ENCODE measurements around the gene DNM2. TPM values are rescaled to one million over a fixed set of nuclear protein-coding genes. Genes with fewer than 3 reads are reported as not detected.

DNM2 gene
- total RNA-seq, 6 donors from 2014 or later = 238 to 744 (median 318) TPM

GRCh38 chr19:10823690-10824089 lies 105.8 kb downstream of the DNM2 start:
- H3K4me3 ChIP-seq = no peak overlapping the region
- H3K9me3 ChIP-seq = no peaks in the 10 kb centered on the region
- TF ChIP-seq POLR2AphosphoS5 (IDR thresholded peaks at IDR 0.05) (no peak), EP300 (IDR thresholded peaks at IDR 0.05) (no peak), CTCF (IDR thresholded peaks at IDR 0.05) (no peak), POLR2A (IDR thresholded peaks at IDR 0.05) (no peak)
- no peak overlapping the region for H3K27ac ChIP-seq
- 94 to 100% methylated on average over 4 to 9 of the region's 12 CpGs for WGBS, 2 donors
- no peaks in the 10 kb centered on the region for H3K4me1 ChIP-seq
- DNase-seq (peak in 1 of 2 donors; percentile 62), ATAC-seq (ENCODE audit: low FRiP score in 2 of 2) (no peak)
- H3K36me3 ChIP-seq = peaks cover 52 to 98% (median 87%) of the 10 kb centered on the region in 4 donors
- H3K27me3 ChIP-seq = no peaks in the 10 kb centered on the region

- ATAC-seq (ENCODE audit: low FRiP score in 2 of 2) = peak in 1 of 2 donors; percentile 47
- TF ChIP-seq EP300 (IDR thresholded peaks at IDR 0.05) = no peak
- no peak for TF ChIP-seq POLR2AphosphoS5 (IDR thresholded peaks at IDR 0.05)
- no peak for TF ChIP-seq POLR2A (IDR thresholded peaks at IDR 0.05)
- TF ChIP-seq CTCF (IDR thresholded peaks at IDR 0.05) = no peak
- WGBS, 2 donors = 80 to 91% methylated on average over 6 to 7 of the region's 7 CpGs
- H3K27me3 ChIP-seq = no peaks in the 10 kb centered on the region
- H3K9me3 ChIP-seq = no peaks in the 10 kb centered on the region
- H3K36me3 ChIP-seq = peaks cover 52 to 98% (median 87%) of the 10 kb centered on the region in 4 donors
- peak in 1 of 2 donors; percentile 26 for DNase-seq
- no peak overlapping the region for H3K27ac ChIP-seq
- H3K4me3 ChIP-seq = no peak overlapping the region
- H3K4me1 ChIP-seq = no peaks in the 10 kb centered on the region
Observed at GRCh38 chr19:10826231-10826630, 108.4 kb downstream of the DNM2 start.

- Histone ChIP-seq H3K4me3 (no peak overlapping the region), H3K27ac (no peak overlapping the region), H3K27me3 (no peaks in the 10 kb centered on the region), H3K9me3 (no peaks in the 10 kb centered on the region), H3K4me1 (no peaks in the 10 kb centered on the region), H3K36me3 (peaks cover 48 to 98% (median 87%) of the 10 kb centered on the region in 4 donors)
- no peak for TF ChIP-seq CTCF (IDR thresholded peaks at IDR 0.05)
- no peak for TF ChIP-seq EP300 (IDR thresholded peaks at IDR 0.05)
- no peak for TF ChIP-seq POLR2AphosphoS5 (IDR thresholded peaks at IDR 0.05)
- TF ChIP-seq POLR2A (IDR thresholded peaks at IDR 0.05) = no peak
- DNase-seq (no peak), ATAC-seq (ENCODE audit: low FRiP score in 2 of 2) (no peak)
- 88 to 95% methylated on average over 4 to 6 of the region's 6 CpGs for WGBS, 2 donors
Observed at GRCh38 chr19:10826846-10827245, 109.0 kb downstream of the DNM2 start.

- TF ChIP-seq CTCF (IDR thresholded peaks at IDR 0.05) = peak in 1 of 6 experiments; percentile 6
- no peak for TF ChIP-seq EP300 (IDR thresholded peaks at IDR 0.05)
- no peak overlapping the region for H3K4me3 ChIP-seq
- DNase-seq (peak in 1 of 2 donors; percentile 73), ATAC-seq (ENCODE audit: low FRiP score in 2 of 2) (peak in 1 of 2 donors; percentile 1)
- 91 to 95% methylated on average over 18 to 26 of the region's 26 CpGs for WGBS, 2 donors
- no peaks in the 10 kb centered on the region for H3K27me3 ChIP-seq
- H3K36me3 ChIP-seq = peaks cover 48 to 97% (median 86%) of the 10 kb centered on the region in 4 donors
- H3K9me3 ChIP-seq = no peaks in the 10 kb centered on the region
- no peaks in the 10 kb centered on the region for H3K4me1 ChIP-seq
- no peak overlapping the region for H3K27ac ChIP-seq
Observed at GRCh38 chr19:10828981-10829821, 111.3 kb downstream of the DNM2 start.
